Measurements from ENCODE around the gene GULP1. TPM values are rescaled to one million over a fixed set of nuclear protein-coding genes. Genes with fewer than 3 reads are reported as not detected.

GULP1 gene
- 71.7 and 82.4 TPM in 2 replicates for total RNA-seq
- 43.5 and 53.1 TPM in 2 replicates for polyA plus RNA-seq
- polyA plus RNA-seq (2012), result 20.3 and 28.6 TPM in 2 replicates
- polyA minus RNA-seq (ENCODE audit: low replicate concordance), result 12.8 and 21.6 TPM in 2 replicates

GRCh38 chr2:188291617-188292347, at the start of gene GULP1:
GULP1 (plus strand) TSS chr2:188291874; CDS start chr2:188477703, 185,829 bp downstream.
- Histone ChIP-seq H4K20me1 (ENCODE audit: control insufficient read depth, extremely low read depth, insufficient read depth, low read length) (no peaks in the 10 kb centered on the region), H2AFZ (ENCODE audit: low read length) (peak within 1 kb of the TSS; percentile 97), H3K79me2 (ENCODE audit: control insufficient read depth, insufficient read depth, low read length) (peaks cover 32% of the 10 kb centered on the region), H3K9me3 (ENCODE audit: control insufficient read depth, insufficient read depth, low read depth, low read length) (no peaks in the 10 kb centered on the region), H3K36me3 (ENCODE audit: control insufficient read depth, insufficient read depth, low read length) (no peaks in the 10 kb centered on the region), H3K9ac (ENCODE audit: insufficient read depth, low read length) (peak within 1 kb of the TSS; percentile 81), H3K4me1 (ENCODE audit: control insufficient read depth, extremely low read depth, insufficient read depth, low read length) (peaks cover 5% of the 10 kb centered on the region), H3K4me3 (replicated peaks in 1 of 4; ENCODE audit: control extremely low read depth in 1 of 4, insufficient read depth in 1 of 4, low read depth in 3 of 4, low read length in 4 of 4) (peak within 1 kb of the TSS; percentile 91 to 98 (median 94)), H3K27me3 (ENCODE audit: control insufficient read depth, insufficient read depth, low read length) (no peaks in the 10 kb centered on the region), H3K4me2 (ENCODE audit: extremely low read depth, insufficient read depth, low read length) (peak within 1 kb of the TSS; percentile 97), H3K27ac (ENCODE audit: insufficient read depth, low read length) (peak within 1 kb of the TSS; percentile 93)
- DNase-seq (ENCODE audit: low read depth in 2 of 2), result peak; percentile 77 to 80
- TF ChIP-seq CTCF (conservative IDR thresholded peaks at IDR 0.05 in 1 of 2, IDR thresholded peaks at IDR 0.05 in 1 of 2; ENCODE audit: low read depth in 1 of 2, low read length in 2 of 2), result peak; percentile 61 to 76
- no peak for TF ChIP-seq EZH2 (IDR thresholded peaks at IDR 0.05; ENCODE audit: low read length, missing control alignments)

GRCh38 chr2:188243381-188243780, 48.3 kb upstream of the GULP1 start:
- Histone ChIP-seq H3K9me3 (ENCODE audit: control insufficient read depth, insufficient read depth, low read depth, low read length) (no peaks in the 10 kb centered on the region), H2AFZ (ENCODE audit: low read length) (no peak overlapping the region), H3K27me3 (ENCODE audit: control insufficient read depth, insufficient read depth, low read length) (no peaks in the 10 kb centered on the region), H3K4me1 (ENCODE audit: control insufficient read depth, extremely low read depth, insufficient read depth, low read length) (no peaks in the 10 kb centered on the region), H3K9ac (ENCODE audit: insufficient read depth, low read length) (no peak overlapping the region), H4K20me1 (ENCODE audit: control insufficient read depth, extremely low read depth, insufficient read depth, low read length) (no peaks in the 10 kb centered on the region), H3K4me2 (ENCODE audit: extremely low read depth, insufficient read depth, low read length) (no peak overlapping the region), H3K27ac (ENCODE audit: insufficient read depth, low read length) (no peak overlapping the region), H3K36me3 (ENCODE audit: control insufficient read depth, insufficient read depth, low read length) (no peaks in the 10 kb centered on the region), H3K79me2 (ENCODE audit: control insufficient read depth, insufficient read depth, low read length) (no peaks in the 10 kb centered on the region), H3K4me3 (replicated peaks in 1 of 4; ENCODE audit: control extremely low read depth in 1 of 4, insufficient read depth in 1 of 4, low read depth in 3 of 4, low read length in 4 of 4) (no peak overlapping the region)
- DNase-seq (ENCODE audit: low read depth in 2 of 2), result no peak
- no peak for TF ChIP-seq EZH2 (IDR thresholded peaks at IDR 0.05; ENCODE audit: low read length, missing control alignments)

- TF ChIP-seq EZH2 (IDR thresholded peaks at IDR 0.05; ENCODE audit: low read length, missing control alignments) (no peak), CTCF (conservative IDR thresholded peaks at IDR 0.05 in 1 of 2, IDR thresholded peaks at IDR 0.05 in 1 of 2; ENCODE audit: low read depth in 1 of 2, low read length in 2 of 2) (no peak)
Observed at GRCh38 chr2:188244383-188244782, 47.3 kb upstream of the GULP1 start.

More at GRCh38 chr2:188244383-188244782, 47.3 kb upstream of the GULP1 start:
- H2AFZ ChIP-seq (ENCODE audit: low read length), result peak overlapping the region; percentile 10
- no peaks in the 10 kb centered on the region for H4K20me1 ChIP-seq (ENCODE audit: control insufficient read depth, extremely low read depth, insufficient read depth, low read length)
- H3K27ac ChIP-seq (ENCODE audit: insufficient read depth, low read length), result no peak overlapping the region
- no peaks in the 10 kb centered on the region for H3K9me3 ChIP-seq (ENCODE audit: control insufficient read depth, insufficient read depth, low read depth, low read length)
- no peaks in the 10 kb centered on the region for H3K4me1 ChIP-seq (ENCODE audit: control insufficient read depth, extremely low read depth, insufficient read depth, low read length)
- H3K36me3 ChIP-seq (ENCODE audit: control insufficient read depth, insufficient read depth, low read length), result no peaks in the 10 kb centered on the region
- no peak overlapping the region for H3K4me3 ChIP-seq (replicated peaks in 1 of 4; ENCODE audit: control extremely low read depth in 1 of 4, insufficient read depth in 1 of 4, low read depth in 3 of 4, low read length in 4 of 4)
- H3K79me2 ChIP-seq (ENCODE audit: control insufficient read depth, insufficient read depth, low read length), result no peaks in the 10 kb centered on the region
- no peak overlapping the region for H3K4me2 ChIP-seq (ENCODE audit: extremely low read depth, insufficient read depth, low read length)
- peak in 1 of 2 donors; percentile 17 for DNase-seq (ENCODE audit: low read depth in 2 of 2)
- no peak overlapping the region for H3K9ac ChIP-seq (ENCODE audit: insufficient read depth, low read length)
- H3K27me3 ChIP-seq (ENCODE audit: control insufficient read depth, insufficient read depth, low read length), result no peaks in the 10 kb centered on the region
